ENCODE measurements around the gene DCAF11.

Gene DCAF11

GRCh38 chr14:24079491-24080141 lies 35.0 kb upstream of the DCAF11 start:
- DNase-seq, result no peak

- DNase-seq, result no peak
Measured at GRCh38 chr14:24080142-24080530, 34.4 kb upstream of the DCAF11 start.

- peak; percentile 69 for DNase-seq
Measured at GRCh38 chr14:24080888-24081738, 33.5 kb upstream of the DCAF11 start.

- no peak for DNase-seq
Measured at GRCh38 chr14:24081739-24082211, 32.8 kb upstream of the DCAF11 start.

- no peak for DNase-seq
Measured at GRCh38 chr14:24082411-24083080, 32.0 kb upstream of the DCAF11 start.

- no peak for DNase-seq
Measured at GRCh38 chr14:24083462-24083861, 31.1 kb upstream of the DCAF11 start.

- DNase-seq, result no peak
Measured at GRCh38 chr14:24084440-24084839, 30.1 kb upstream of the DCAF11 start.

- no peak for DNase-seq
Measured at GRCh38 chr14:24085215-24085614, 29.4 kb upstream of the DCAF11 start.

GRCh38 chr14:24086193-24086955 lies 28.2 kb upstream of the DCAF11 start:
- no peak for DNase-seq

GRCh38 chr14:24087004-24087403 lies 27.6 kb upstream of the DCAF11 start:
- no peak for DNase-seq

GRCh38 chr14:24088095-24088494 lies 26.5 kb upstream of the DCAF11 start:
- DNase-seq, result no peak

GRCh38 chr14:24089890-24090289 lies 24.7 kb upstream of the DCAF11 start:
- DNase-seq, result no peak

GRCh38 chr14:24092110-24092504 lies 22.5 kb upstream of the DCAF11 start:
- DNase-seq, result no peak

- no peak for DNase-seq
Measured at GRCh38 chr14:24092505-24093206, 21.9 kb upstream of the DCAF11 start.

GRCh38 chr14:24093207-24093900 lies 21.2 kb upstream of the DCAF11 start:
- no peak for DNase-seq

GRCh38 chr14:24093901-24094840 lies 20.4 kb upstream of the DCAF11 start, which contains the start of gene PCK2:
TSS of gene PCK2 (plus strand) at chr14:24094311. CDS start at chr14:24094406, 95 bp downstream.
- peak; percentile 72 to 84 for DNase-seq

- DNase-seq, result no peak
Measured at GRCh38 chr14:24094841-24095270, 19.7 kb upstream of the DCAF11 start.

- peak; percentile 35 to 51 for DNase-seq
Measured at GRCh38 chr14:24095271-24096068, 19.1 kb upstream of the DCAF11 start.

GRCh38 chr14:24096545-24097181 lies 17.9 kb upstream of the DCAF11 start:
- DNase-seq, result no peak
